ENCODE data around the gene UBE2J2.

- no peak for TF ChIP-seq JUN (IDR thresholded peaks at IDR 0.05; ENCODE audit: borderline replicate concordance, insufficient read depth, insufficient read length, low read depth)
- TF ChIP-seq, protein P1, sequence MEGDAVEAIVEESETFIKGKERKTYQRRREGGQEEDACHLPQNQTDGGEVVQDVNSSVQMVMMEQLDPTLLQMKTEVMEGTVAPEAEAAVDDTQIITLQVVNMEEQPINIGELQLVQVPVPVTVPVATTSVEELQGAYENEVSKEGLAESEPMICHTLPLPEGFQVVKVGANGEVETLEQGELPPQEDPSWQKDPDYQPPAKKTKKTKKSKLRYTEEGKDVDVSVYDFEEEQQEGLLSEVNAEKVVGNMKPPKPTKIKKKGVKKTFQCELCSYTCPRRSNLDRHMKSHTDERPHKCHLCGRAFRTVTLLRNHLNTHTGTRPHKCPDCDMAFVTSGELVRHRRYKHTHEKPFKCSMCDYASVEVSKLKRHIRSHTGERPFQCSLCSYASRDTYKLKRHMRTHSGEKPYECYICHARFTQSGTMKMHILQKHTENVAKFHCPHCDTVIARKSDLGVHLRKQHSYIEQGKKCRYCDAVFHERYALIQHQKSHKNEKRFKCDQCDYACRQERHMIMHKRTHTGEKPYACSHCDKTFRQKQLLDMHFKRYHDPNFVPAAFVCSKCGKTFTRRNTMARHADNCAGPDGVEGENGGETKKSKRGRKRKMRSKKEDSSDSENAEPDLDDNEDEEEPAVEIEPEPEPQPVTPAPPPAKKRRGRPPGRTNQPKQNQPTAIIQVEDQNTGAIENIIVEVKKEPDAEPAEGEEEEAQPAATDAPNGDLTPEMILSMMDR (IDR thresholded peaks at IDR 0.05; ENCODE audit: extremely low read depth in 1 of 2, insufficient read depth in 1 of 2, low read depth in 1 of 2, low read length in 2 of 2) = no peak
These were observed 69.2 kb downstream of the UBE2J2 start for GRCh38 chr1:1204425-1204920.
